Dermis microvascular lymphatic vessel endothelial cell (primary cell): Measurements from ENCODE around the gene TPPP3. TPM values are rescaled to one million over a fixed set of nuclear protein-coding genes. Genes with fewer than 3 reads are reported as not detected.

ENCODE experiments used
- DNase-seq, 2 donors: peaks; one replicate each; pipeline versions ENCODE4 v3.0.0 to v3.0.0-alpha.2; 2010; ENCODE audit warnings: low read depth in 2 of 2
- total RNA-seq: library from RNA; depleted of rRNA; stranded (reverse); fragments of >200 nt; gene quantifications from 2 replicates; pipeline ENCODE4 v1.2.1, GENCODE V29; 2014

The TPPP3 gene
- total RNA-seq, 1 donor from 2014 or later = under 0.01 TPM

DNA sequence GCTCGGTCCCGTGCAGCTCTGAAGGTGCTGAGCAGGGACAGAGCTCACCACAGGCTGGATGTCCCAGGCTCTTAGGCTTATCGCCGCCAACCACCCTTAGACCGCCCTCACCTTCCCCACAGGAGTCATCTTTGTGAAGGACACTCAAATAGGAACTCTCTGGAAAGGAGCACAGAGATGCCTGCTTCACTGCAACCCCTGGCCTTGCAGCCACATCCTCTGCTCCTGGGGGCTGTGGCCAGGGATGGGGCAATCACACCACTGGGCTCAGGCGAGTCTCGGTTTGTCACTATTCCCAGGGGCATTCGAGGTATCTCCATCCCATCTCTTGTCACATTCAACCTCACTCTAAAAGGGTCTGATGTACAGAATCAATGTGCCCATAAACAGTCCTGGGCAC lies 12.0 kb upstream of the TPPP3 start:
- no peak for DNase-seq

DNA sequence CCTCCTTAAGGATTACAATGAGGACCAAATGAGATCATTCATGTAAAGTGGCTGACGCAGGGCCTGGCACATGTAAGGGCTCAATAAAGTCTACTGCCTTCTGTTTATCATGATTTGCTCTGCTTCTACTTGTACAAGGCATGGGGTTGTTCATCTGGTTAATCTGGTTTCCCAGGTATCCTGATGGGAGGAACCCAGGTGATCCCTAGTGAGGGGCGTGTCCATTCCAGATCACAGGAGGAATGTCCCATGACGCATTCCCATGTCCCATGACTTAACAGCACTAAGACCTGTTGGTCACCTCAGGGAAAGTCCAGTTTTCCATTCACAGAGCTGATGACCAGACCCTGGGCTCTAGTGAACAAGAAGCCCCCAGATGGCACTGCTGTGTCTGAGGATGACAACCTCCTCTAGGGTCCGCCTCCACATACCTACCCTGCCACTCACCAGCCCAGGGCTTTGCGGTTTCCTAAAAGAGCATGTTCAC lies 11.5 kb upstream of the TPPP3 start:
- no peak for DNase-seq

- DNase-seq = peak in 1 of 2 donors; percentile 36
Observed at GRCh38 chr16:67403976-67404555, 10.8 kb upstream of the TPPP3 start.

DNA sequence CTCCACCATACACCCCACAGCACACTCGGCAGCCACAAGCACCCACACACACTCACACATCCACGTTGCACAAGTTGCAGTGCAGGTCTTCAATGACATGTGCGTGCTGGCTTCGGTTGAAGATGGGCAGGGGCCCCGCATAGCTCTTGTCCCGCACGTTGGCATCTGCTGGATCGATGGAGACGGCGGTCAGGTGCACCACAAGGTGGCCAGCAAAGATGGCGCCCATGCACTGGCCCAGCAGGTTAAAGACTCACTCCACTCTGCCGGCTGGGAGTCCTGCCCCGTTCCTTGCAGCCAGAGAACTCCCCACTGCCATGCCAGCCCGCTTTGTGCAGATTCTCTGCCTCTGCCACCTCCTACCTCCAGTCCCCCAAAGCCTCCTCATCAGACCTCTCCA lies 7.6 kb upstream of the TPPP3 start:
- DNase-seq = no peak

- no peak for DNase-seq
Observed at GRCh38 chr16:67399749-67400704, 6.7 kb upstream of the TPPP3 start.

DNA sequence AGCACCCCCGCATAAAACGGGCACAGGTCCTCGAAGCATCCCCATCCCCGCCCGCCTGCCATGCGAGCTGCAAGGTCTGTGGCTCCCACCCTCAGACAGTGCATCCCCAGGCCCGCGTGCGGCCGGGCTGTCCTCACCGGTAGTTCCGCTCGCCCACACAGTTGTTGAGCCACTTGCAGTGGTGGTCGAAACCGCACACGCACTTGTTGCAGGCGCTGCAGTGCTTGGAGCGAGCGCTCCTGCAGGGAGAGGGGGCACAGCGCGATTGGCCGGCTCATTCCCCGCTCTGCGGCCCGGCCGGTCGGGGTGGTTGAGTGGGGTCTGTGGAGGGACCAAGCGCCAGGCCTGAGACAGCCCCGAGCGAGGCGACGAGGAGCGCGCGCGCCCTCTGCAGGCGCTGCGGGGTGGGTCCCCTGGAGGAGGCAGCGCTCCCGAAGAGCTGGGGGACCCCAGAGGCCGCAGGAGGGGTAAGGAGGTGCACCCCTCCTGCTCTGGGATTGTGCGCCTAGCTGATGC lies 6.0 kb upstream of the TPPP3 start:
- peak in 1 of 2 donors; percentile 45 for DNase-seq

GRCh38 chr16:67398546-67399217 lies 5.4 kb upstream of the TPPP3 start:
- no peak for DNase-seq

- DNase-seq = no peak
Observed at GRCh38 chr16:67397812-67398545, 4.7 kb upstream of the TPPP3 start.

- DNase-seq = no peak
Observed at GRCh38 chr16:67397036-67397801, 3.9 kb upstream of the TPPP3 start.

DNA sequence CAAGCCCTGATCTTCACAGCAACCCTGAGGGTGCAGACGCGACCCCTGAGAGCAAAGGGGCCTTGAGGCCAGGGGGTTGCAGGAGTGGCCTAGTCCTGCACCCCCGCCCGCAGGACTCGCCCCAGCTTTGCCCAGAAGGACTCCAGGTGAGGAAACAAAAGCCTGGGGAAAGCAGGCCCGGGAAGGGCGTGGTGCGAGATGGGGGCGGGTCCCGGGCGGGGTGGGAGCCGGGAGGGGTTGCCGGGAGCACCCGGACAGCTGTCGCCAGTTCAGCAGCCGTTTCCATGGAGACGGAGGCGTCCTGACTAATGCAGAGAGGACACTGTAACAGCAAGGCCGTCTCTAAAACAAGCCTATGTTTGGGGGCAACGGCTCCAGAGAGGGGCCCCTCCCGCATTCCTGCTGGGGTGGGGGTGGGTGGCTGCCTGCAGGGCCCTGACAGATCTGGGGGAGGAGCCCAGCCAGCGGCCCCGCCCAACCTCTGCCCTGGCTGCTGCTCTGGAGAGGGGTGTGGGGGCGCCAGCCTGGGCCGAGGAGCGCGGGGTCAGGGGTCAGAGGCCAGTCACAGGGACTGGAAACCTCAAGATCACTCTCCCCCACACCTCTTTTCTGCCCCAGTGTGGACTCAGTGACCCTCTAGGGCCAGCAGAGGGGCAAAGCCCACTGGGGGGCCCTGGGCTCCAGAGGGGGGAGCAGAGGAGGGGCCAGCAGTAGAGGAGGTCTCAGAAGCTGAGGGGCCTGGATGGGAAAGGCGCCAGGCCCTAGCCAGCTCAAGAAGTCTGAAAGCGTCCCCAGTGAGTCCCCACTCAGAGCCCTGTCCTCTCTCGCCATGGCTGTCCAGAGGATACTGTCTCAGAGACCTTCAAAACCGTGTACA lies 3.1 kb upstream of the TPPP3 start:
- peak; percentile 62 to 79 for DNase-seq

GRCh38 chr16:67395458-67396158 lies 2.3 kb upstream of the TPPP3 start:
- no peak for DNase-seq

DNA sequence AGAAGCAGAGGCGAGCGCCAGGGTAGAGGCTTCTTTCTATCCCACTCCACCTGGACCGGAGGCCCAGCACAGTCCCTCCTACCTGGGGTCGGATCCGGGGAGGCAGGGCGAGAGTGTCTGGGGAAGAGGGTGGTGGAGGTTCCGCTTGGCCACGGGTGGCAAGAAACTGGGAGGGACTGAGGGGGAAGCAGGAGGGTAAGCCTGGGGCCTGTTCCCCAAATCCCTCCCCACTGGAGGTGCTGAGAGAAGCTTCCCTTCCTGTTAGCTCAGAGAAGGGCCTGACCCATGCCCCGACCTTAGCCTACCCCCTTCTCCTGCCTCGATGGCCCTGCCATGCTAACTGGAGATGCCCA lies 1.8 kb upstream of the TPPP3 start:
- DNase-seq = no peak

DNA sequence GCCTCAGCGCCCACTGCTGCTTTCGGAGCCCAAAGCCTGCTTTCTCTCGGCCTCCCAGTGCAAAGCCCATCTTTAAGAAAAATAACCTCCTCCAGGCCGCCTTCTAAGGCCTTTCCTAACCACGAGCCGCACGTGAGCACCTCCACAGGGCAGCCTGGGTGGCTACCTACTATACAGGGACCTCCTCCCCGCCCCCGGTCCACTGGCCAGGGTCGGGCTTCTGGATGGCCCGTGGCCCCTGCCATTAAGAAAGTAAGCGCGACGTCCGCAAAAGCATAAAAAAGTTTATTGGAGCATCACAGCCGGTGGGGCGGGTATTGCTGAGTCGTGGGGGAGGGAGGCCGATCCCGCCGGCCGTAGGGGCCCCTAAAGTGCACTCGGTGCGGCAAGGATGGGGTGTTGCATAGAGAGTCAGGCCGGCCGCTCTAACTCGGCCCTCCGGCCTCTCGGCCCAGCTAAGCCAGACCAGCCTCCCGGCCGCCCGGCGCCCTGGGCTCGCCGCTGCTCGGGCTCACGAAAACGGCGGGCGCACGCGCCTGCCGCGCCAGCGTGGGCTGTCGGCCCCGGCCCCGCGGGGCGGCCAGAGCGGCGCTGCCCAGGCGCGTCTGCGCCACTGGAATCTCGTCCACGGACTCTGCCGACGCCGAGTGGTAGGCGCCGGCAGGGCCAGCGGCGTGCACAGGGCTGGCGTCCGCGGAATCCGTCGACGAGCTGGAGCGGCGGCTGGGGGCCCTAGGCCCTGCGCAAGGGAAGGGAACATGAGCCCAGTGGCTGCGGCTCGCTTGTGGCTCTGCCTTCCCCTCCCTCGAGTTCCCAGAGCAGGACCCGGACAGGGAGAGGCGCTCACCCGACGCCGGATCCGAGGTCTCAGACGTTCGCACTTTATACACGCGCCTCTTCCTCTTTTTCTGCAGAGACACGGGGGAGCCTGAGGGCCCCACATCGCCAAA lies 1.1 kb upstream of the TPPP3 start:
- DNase-seq = no peak

- DNase-seq = no peak
Observed at GRCh38 chr16:67393788-67394154, 473 bp upstream of the TPPP3 start.

- no peak for DNase-seq
Observed at GRCh38 chr16:67392301-67393059, 818 bp downstream of the TPPP3 start.

GRCh38 chr16:67391424-67392300 lies 1.6 kb downstream of the TPPP3 start:
- DNase-seq = no peak
